Limb (tissue), 2 donors: ENCODE data around the gene MED10.
A peak's percentile ranks its signal among the peaks of the same experiment; 100 is the strongest.

ENCODE experiments used
- DNase-seq, 2 donors: peaks; one replicate each; pipeline ENCODE4 v3.0.0-alpha.2; 2016; ENCODE audit errors: extremely low spot score in 2 of 2

Gene MED10

GRCh38 chr5:6377905-6378765 lies at the start of gene MED10:
MED10 (minus strand) TSS chr5:6378547; CDS start chr5:6378483, 64 bp downstream.
- DNase-seq = peak; percentile 94 to 95

GRCh38 chr5:6427694-6428093 lies 49.3 kb upstream of the MED10 start:
- no peak for DNase-seq

- DNase-seq = no peak
Observed at GRCh38 chr5:6424700-6425099, 46.4 kb upstream of the MED10 start.

GRCh38 chr5:6424110-6424659 lies 45.8 kb upstream of the MED10 start:
- no peak for DNase-seq

GRCh38 chr5:6423327-6424109 lies 45.2 kb upstream of the MED10 start:
- DNase-seq = no peak

- DNase-seq = no peak
Observed at GRCh38 chr5:6419340-6419852, 41.0 kb upstream of the MED10 start.

GRCh38 chr5:6418679-6419276 lies 40.4 kb upstream of the MED10 start:
- DNase-seq = no peak

GRCh38 chr5:6417657-6418056 lies 39.3 kb upstream of the MED10 start:
- DNase-seq = no peak

GRCh38 chr5:6412811-6413210 lies 34.5 kb upstream of the MED10 start:
- DNase-seq = no peak

- no peak for DNase-seq
Observed at GRCh38 chr5:6411141-6411540, 32.8 kb upstream of the MED10 start.

GRCh38 chr5:6410421-6410820 lies 32.1 kb upstream of the MED10 start:
- DNase-seq = no peak

- no peak for DNase-seq
Observed at GRCh38 chr5:6408627-6409446, 30.5 kb upstream of the MED10 start.

- DNase-seq = no peak
Observed at GRCh38 chr5:6408260-6408596, 29.9 kb upstream of the MED10 start.

GRCh38 chr5:6407558-6408259 lies 29.4 kb upstream of the MED10 start:
- no peak for DNase-seq

- no peak for DNase-seq
Observed at GRCh38 chr5:6405591-6405990, 27.2 kb upstream of the MED10 start.

GRCh38 chr5:6404129-6404528 lies 25.8 kb upstream of the MED10 start:
- no peak for DNase-seq

GRCh38 chr5:6403416-6403815 lies 25.1 kb upstream of the MED10 start:
- DNase-seq = no peak

GRCh38 chr5:6402939-6403338 lies 24.6 kb upstream of the MED10 start:
- no peak for DNase-seq

GRCh38 chr5:6401410-6401809 lies 23.1 kb upstream of the MED10 start:
- DNase-seq = no peak
